ENCODE measurements around the gene PIEZO1. TPM values are rescaled to one million over a fixed set of nuclear protein-coding genes. Genes with fewer than 3 reads are reported as not detected.
A peak's percentile ranks its signal among the peaks of the same experiment; 100 is the strongest.

Gene PIEZO1
- total and polyA plus RNA-seq, 9 of the 15 experiments (the other 6 are each of a cell fraction or from before 2014, with no cell fraction given), result 3.6 to 432 (median 131) TPM

GRCh38 chr16:88798073-88798472 is 13.1 kb upstream of the PIEZO1 start (continued):
- TF ChIP-seq, protein P1, sequence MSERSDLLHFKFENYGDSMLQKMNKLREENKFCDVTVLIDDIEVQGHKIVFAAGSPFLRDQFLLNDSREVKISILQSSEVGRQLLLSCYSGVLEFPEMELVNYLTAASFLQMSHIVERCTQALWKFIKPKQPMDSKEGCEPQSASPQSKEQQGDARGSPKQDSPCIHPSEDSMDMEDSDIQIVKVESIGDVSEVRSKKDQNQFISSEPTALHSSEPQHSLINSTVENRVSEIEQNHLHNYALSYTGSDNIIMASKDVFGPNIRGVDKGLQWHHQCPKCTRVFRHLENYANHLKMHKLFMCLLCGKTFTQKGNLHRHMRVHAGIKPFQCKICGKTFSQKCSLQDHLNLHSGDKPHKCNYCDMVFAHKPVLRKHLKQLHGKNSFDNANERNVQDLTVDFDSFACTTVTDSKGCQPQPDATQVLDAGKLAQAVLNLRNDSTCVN (CRISPR knock-in tag; IDR thresholded peaks at IDR 0.05), result 0 out of 2 replicates have a peak, but pooled peaks have one; percentile 60
- TF ChIP-seq NR2F6 (CRISPR knock-in tag; IDR thresholded peaks at IDR 0.05) (no peak), KDM1A (IDR thresholded peaks at IDR 0.05) (peak; percentile 68 to 70), LARP7 (IDR thresholded peaks at IDR 0.05) (peak; percentile 90), RBM22 (IDR thresholded peaks at IDR 0.05; ENCODE audit: low read depth, low read length, poor library complexity, severe bottlenecking) (no peak), POLR2B (IDR thresholded peaks at IDR 0.05; ENCODE audit: low read depth, partially characterized antibody) (peak; percentile 45), OTX1 (CRISPR knock-in tag; IDR thresholded peaks at IDR 0.05) (no peak), POLR2A (conservative IDR thresholded peaks at IDR 0.05) (0 out of 2 replicates have a peak, but pooled peaks have one; percentile 36), HLTF (IDR thresholded peaks at IDR 0.05) (0 out of 2 replicates have a peak, but pooled peaks have one; percentile 40), TSC22D4 (tag; IDR thresholded peaks at IDR 0.05) (peak; percentile 96), MCM3 (IDR thresholded peaks at IDR 0.05) (peak; percentile 83), SMARCA5 (IDR thresholded peaks at IDR 0.05) (0 out of 2 replicates have a peak, but pooled peaks have one; percentile 42), SRF (CRISPR knock-in tag; IDR thresholded peaks at IDR 0.05) (no peak), SUPT5H (IDR thresholded peaks at IDR 0.05) (peak; percentile 62), ZNF316 (IDR thresholded peaks at IDR 0.05) (peak; percentile 9; the same call in 1 of the 2 replicates), YBX1 (IDR thresholded peaks at IDR 0.05) (0 out of 2 replicates have a peak, but pooled peaks have one; percentile 18), PHF21A (IDR thresholded peaks at IDR 0.05; ENCODE audit: borderline replicate concordance, low read depth) (0 out of 2 replicates have a peak, but pooled peaks have one; percentile 13), NCOA6 (IDR thresholded peaks at IDR 0.05) (no peak), GATAD2A (IDR thresholded peaks at IDR 0.05) (0 out of 2 replicates have a peak, but pooled peaks have one; percentile 35), THRA (IDR thresholded peaks at IDR 0.05) (no peak), CBFA2T3 (IDR thresholded peaks at IDR 0.05) (no peak), STAT5A (IDR thresholded peaks at IDR 0.05; ENCODE audit: borderline replicate concordance, low read length) (no peak), JUND (IDR thresholded peaks at IDR 0.05; ENCODE audit: borderline replicate concordance, low read depth, low read length) (no peak), JUND (tag; IDR thresholded peaks at IDR 0.05; ENCODE audit: borderline replicate concordance, low read depth, low read length) (no peak), NUFIP1 (IDR thresholded peaks at IDR 0.05; ENCODE audit: partially characterized antibody) (no peak)
- TF ChIP-seq, protein P2, sequence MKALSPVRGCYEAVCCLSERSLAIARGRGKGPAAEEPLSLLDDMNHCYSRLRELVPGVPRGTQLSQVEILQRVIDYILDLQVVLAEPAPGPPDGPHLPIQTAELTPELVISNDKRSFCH (CRISPR knock-in tag; IDR thresholded peaks at IDR 0.05), result no peak
- TF ChIP-seq, protein P2 (tag; IDR thresholded peaks at IDR 0.05), result no peak
- TF ChIP-seq, protein P3, sequence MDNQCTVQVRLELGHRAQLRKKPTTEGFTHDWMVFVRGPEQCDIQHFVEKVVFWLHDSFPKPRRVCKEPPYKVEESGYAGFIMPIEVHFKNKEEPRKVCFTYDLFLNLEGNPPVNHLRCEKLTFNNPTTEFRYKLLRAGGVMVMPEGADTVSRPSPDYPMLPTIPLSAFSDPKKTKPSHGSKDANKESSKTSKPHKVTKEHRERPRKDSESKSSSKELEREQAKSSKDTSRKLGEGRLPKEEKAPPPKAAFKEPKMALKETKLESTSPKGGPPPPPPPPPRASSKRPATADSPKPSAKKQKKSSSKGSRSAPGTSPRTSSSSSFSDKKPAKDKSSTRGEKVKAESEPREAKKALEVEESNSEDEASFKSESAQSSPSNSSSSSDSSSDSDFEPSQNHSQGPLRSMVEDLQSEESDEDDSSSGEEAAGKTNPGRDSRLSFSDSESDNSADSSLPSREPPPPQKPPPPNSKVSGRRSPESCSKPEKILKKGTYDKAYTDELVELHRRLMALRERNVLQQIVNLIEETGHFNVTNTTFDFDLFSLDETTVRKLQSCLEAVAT (IDR thresholded peaks at IDR 0.05), result peak in 1 of 2 experiments; percentile 50; a peak in 1 of 4 replicates
